ENCODE results near the gene RHOJ. TPM values are rescaled to one million over a fixed set of nuclear protein-coding genes. Genes with fewer than 3 reads are reported as not detected.

RHOJ gene
- total RNA-seq, 6 donors from 2014 or later = 4.6 to 42.5 (median 14.7) TPM

DNA sequence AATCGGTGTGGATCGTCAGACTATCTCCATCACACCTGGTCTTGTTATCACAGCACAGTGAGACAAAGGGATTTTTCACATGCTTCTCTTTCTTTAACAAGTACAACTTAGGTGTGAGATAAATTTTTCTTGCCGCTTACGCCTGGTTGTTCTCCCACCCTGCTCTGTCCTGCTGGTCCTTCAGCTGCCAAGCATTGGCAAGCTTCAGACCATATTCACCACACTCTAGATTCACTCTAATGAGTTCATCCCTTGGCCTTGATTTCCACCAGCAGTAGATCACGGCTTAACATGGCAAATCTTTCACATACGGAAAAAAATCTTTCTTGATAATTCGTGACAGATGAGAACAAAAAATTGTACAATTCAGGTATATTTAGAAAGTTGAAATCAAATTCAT, 33.5 kb downstream of the RHOJ start:
- H3K27me3 ChIP-seq = no peaks in the 10 kb centered on the region
- DNase-seq (no peak), ATAC-seq (ENCODE audit: low FRiP score in 2 of 2) (no peak)
- 88 to 95% methylated on average over 7 of the region's 7 CpGs for WGBS, 2 donors
- H3K27ac ChIP-seq = no peak overlapping the region
- TF ChIP-seq POLR2A (IDR thresholded peaks at IDR 0.05) (no peak), EP300 (IDR thresholded peaks at IDR 0.05) (no peak), POLR2AphosphoS5 (IDR thresholded peaks at IDR 0.05) (no peak)
- TF ChIP-seq, protein P1, sequence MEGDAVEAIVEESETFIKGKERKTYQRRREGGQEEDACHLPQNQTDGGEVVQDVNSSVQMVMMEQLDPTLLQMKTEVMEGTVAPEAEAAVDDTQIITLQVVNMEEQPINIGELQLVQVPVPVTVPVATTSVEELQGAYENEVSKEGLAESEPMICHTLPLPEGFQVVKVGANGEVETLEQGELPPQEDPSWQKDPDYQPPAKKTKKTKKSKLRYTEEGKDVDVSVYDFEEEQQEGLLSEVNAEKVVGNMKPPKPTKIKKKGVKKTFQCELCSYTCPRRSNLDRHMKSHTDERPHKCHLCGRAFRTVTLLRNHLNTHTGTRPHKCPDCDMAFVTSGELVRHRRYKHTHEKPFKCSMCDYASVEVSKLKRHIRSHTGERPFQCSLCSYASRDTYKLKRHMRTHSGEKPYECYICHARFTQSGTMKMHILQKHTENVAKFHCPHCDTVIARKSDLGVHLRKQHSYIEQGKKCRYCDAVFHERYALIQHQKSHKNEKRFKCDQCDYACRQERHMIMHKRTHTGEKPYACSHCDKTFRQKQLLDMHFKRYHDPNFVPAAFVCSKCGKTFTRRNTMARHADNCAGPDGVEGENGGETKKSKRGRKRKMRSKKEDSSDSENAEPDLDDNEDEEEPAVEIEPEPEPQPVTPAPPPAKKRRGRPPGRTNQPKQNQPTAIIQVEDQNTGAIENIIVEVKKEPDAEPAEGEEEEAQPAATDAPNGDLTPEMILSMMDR (IDR thresholded peaks at IDR 0.05) = no peak
- peaks cover 0 to 3% (median 0%) of the 10 kb centered on the region in 4 donors for H3K4me1 ChIP-seq
- H3K36me3 ChIP-seq = no peaks in the 10 kb centered on the region
- no peaks in the 10 kb centered on the region for H3K9me3 ChIP-seq
- no peak overlapping the region for H3K4me3 ChIP-seq

- Histone ChIP-seq H3K36me3 (no peaks in the 10 kb centered on the region), H3K27ac (no peak overlapping the region), H3K9me3 (no peaks in the 10 kb centered on the region), H3K4me1 (peaks cover 0 to 3% (median 0%) of the 10 kb centered on the region in 4 donors), H3K27me3 (no peaks in the 10 kb centered on the region), H3K4me3 (no peak overlapping the region)
- WGBS, 2 donors = 86 to 94% methylated on average over 2 of the region's 2 CpGs
- TF ChIP-seq, protein P1 (IDR thresholded peaks at IDR 0.05) = no peak
- no peak for TF ChIP-seq EP300 (IDR thresholded peaks at IDR 0.05)
- no peak for TF ChIP-seq POLR2AphosphoS5 (IDR thresholded peaks at IDR 0.05)
- no peak for TF ChIP-seq POLR2A (IDR thresholded peaks at IDR 0.05)
- no peak for ATAC-seq (ENCODE audit: low FRiP score in 2 of 2)
- no peak for DNase-seq
Observed at GRCh38 chr14:63240221-63240620, 36.0 kb downstream of the RHOJ start.

GRCh38 chr14:63241096-63241495, 36.9 kb downstream of the RHOJ start:
- Histone ChIP-seq H3K36me3 (no peaks in the 10 kb centered on the region), H3K4me3 (no peak overlapping the region), H3K4me1 (no peaks in the 10 kb centered on the region), H3K27me3 (no peaks in the 10 kb centered on the region), H3K27ac (no peak overlapping the region), H3K9me3 (no peaks in the 10 kb centered on the region)
- TF ChIP-seq POLR2A (IDR thresholded peaks at IDR 0.05) (no peak), EP300 (IDR thresholded peaks at IDR 0.05) (no peak)
- TF ChIP-seq, protein P1 (IDR thresholded peaks at IDR 0.05) = no peak
- 88 to 91% methylated on average over 4 of the region's 4 CpGs for WGBS, 2 donors
- DNase-seq (no peak), ATAC-seq (ENCODE audit: low FRiP score in 2 of 2) (no peak)

DNA sequence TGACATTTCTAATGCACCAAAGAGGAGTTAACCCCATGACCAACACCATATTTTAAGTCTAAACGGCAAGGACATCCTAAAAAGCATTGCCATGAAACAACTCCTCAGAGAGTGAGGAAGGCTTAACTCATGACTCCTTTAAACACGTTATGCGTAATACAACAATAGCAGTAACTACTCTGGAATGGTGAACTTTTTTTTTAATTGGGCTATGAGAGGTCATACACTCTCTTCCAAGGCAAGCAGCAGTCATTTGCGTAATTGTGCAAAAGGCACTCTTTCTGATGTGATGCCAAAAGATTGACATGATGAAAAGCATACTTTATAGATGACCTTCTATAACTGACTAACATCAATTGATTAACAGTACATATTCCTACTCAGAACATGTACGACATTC, 39.4 kb downstream of the RHOJ start:
- H3K27me3 ChIP-seq = no peaks in the 10 kb centered on the region
- TF ChIP-seq POLR2AphosphoS5 (IDR thresholded peaks at IDR 0.05) (no peak), POLR2A (IDR thresholded peaks at IDR 0.05) (no peak), EP300 (IDR thresholded peaks at IDR 0.05) (no peak)
- TF ChIP-seq, protein P1 (IDR thresholded peaks at IDR 0.05) = no peak
- no peak for ATAC-seq (ENCODE audit: low FRiP score in 2 of 2)
- H3K27ac ChIP-seq = no peak overlapping the region
- H3K36me3 ChIP-seq = no peaks in the 10 kb centered on the region
- whole genome bisulfite sequencing, 2 donors = 81 to 91% methylated on average over 5 of the region's 5 CpGs
- peaks cover 0 to 4% (median 0%) of the 10 kb centered on the region in 4 donors for H3K4me1 ChIP-seq
- DNase-seq = no peak
- H3K4me3 ChIP-seq = no peak overlapping the region
- H3K9me3 ChIP-seq = no peaks in the 10 kb centered on the region

GRCh38 chr14:63245893-63246292, 41.6 kb downstream of the RHOJ start:
- Histone ChIP-seq H3K27ac (no peak overlapping the region), H3K36me3 (no peaks in the 10 kb centered on the region), H3K4me3 (no peak overlapping the region), H3K4me1 (peaks cover 0 to 9% (median 0%) of the 10 kb centered on the region in 4 donors), H3K9me3 (no peaks in the 10 kb centered on the region), H3K27me3 (no peaks in the 10 kb centered on the region)
- WGBS, 2 donors = 44 to 78% methylated on average over 1 of the region's 1 CpG
- no peak for ATAC-seq (ENCODE audit: low FRiP score in 2 of 2)
- DNase-seq = no peak
- no peak for TF ChIP-seq POLR2AphosphoS5 (IDR thresholded peaks at IDR 0.05)
- no peak for TF ChIP-seq POLR2A (IDR thresholded peaks at IDR 0.05)
- TF ChIP-seq, protein P1 (IDR thresholded peaks at IDR 0.05) = no peak
- TF ChIP-seq EP300 (IDR thresholded peaks at IDR 0.05) = no peak
